Mesothelial cell of epicardium (in vitro differentiated cells): ENCODE measurements around the gene NPHP1. TPM values are rescaled to one million over a fixed set of nuclear protein-coding genes. Genes with fewer than 3 reads are reported as not detected.

ENCODE experiments used
- DNase-seq, 2 experiments: peaks; one replicate each; pipeline ENCODE4 v3.0.0; 2021; ENCODE audit warnings: low spot score in 2 of 2; ENCODE audit not compliant: unreplicated experiment in 2 of 2
- H3K27ac Mint-ChIP-seq: 2 replicates; pipeline ENCODE4 v1.8.0; 2021; ENCODE audit warnings: mixed read lengths
- H3K27me3 Mint-ChIP-seq: 2 replicates; pipeline ENCODE4 v1.8.0; 2021; ENCODE audit warnings: low read depth, mixed read lengths
- H3K36me3 Mint-ChIP-seq: 2 replicates; pipeline ENCODE4 v1.8.0; 2021; ENCODE audit warnings: mixed read lengths
- H3K4me1 Mint-ChIP-seq: 2 replicates; pipeline ENCODE4 v1.8.0; 2021; ENCODE audit warnings: mixed read lengths
- H3K4me3 Mint-ChIP-seq: 2 replicates; pipeline ENCODE4 v1.8.0; 2021; ENCODE audit warnings: mild to moderate bottlenecking, moderate library complexity, mixed read lengths
- H3K9me3 Mint-ChIP-seq: 2 replicates; pipeline ENCODE4 v1.8.0; 2021; ENCODE audit warnings: mixed read lengths
- CTCF ChIP-seq: fragments of 200-600 bp; sonication (generic); IDR thresholded peaks from one replicate; pipeline ENCODE4 v1.5.0; 2021; ENCODE audit warnings: antibody characterized with exemption; ENCODE audit not compliant: unreplicated experiment
- total RNA-seq: library from RNA; stranded (reverse); gene quantifications from 3 replicates; pipeline ENCODE4 v1.2.1, GENCODE V29; 2021

The NPHP1 gene
- total RNA-seq, 1 donor from 2014 or later: 5.1 TPM

DNA sequence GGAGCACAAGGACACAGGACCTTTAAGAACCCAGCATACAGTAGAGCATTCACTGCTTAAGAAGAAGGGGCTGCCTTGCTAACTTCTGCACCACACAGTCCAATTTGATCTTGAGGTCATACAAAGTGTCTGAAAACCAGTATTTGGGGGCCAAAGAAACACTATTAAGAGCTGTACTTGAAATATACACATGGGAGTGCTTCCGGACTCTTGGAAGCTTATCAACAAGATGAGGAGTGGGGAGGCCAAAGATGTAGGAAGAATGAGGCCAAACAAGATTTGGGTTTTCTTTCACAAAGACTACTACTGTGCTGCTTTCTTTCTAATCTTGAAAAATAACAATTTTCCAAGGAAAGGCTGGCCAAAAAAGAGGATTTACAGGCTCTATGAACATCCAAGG is 64.4 kb downstream of the NPHP1 start:
- Mint-ChIP-seq H3K27me3 (no peaks in the 10 kb centered on the region), H3K4me1 (no peaks in the 10 kb centered on the region), H3K4me3 (no peak overlapping the region), H3K9me3 (no peaks in the 10 kb centered on the region), H3K27ac (no peak overlapping the region), H3K36me3 (peaks cover 1% of the 10 kb centered on the region)
- DNase-seq: no peak
- no peak for TF ChIP-seq CTCF

DNA sequence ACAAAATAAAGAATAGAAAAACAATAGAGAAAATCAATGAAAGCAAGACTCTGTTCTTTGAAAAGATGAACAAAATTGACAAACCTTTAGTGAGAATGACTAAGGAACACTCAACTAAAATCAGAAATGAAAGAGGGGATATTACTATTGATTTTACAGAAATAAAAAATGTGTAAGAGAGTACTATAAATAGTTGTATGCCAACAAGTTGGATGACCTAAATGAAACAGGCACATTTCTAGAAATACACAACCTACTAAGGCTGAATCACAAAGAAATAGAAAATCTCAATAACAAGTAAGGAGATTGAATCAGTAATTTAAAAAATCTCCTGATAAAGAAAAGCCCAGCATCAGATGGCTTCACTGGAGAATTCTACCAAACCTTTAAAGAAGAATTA is 70.8 kb downstream of the NPHP1 start:
- Mint-ChIP-seq H3K36me3 (peaks cover 17% of the 10 kb centered on the region), H3K4me1 (peaks cover 9% of the 10 kb centered on the region), H3K27ac (no peak overlapping the region), H3K27me3 (no peaks in the 10 kb centered on the region), H3K9me3 (peaks cover 21% of the 10 kb centered on the region), H3K4me3 (no peak overlapping the region)
- no peak for DNase-seq
- no peak for TF ChIP-seq CTCF

DNA sequence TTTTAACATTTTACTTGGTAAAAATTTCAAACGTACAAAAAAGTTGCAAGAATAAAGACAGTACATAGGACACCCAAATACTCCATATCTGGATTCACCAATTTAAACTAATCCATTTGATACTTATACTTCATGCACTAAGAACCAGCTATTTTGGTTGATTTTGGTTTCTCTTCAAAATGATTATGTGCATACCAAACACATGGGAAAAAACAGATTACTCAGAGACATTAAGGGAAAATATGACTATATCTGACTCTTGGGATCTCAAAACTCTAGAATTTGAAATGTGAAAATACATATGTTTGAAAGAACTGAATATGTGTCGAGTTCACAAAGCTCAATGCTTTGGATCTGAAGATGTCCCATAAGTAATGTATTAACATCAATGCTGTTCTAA is 73.6 kb downstream of the NPHP1 start:
- H3K27ac Mint-ChIP-seq: no peak overlapping the region
- no peak overlapping the region for H3K4me3 Mint-ChIP-seq
- no peaks in the 10 kb centered on the region for H3K27me3 Mint-ChIP-seq
- TF ChIP-seq CTCF: no peak
- DNase-seq: no peak
- peaks cover 9% of the 10 kb centered on the region for H3K4me1 Mint-ChIP-seq
- H3K36me3 Mint-ChIP-seq: peaks cover 17% of the 10 kb centered on the region
- H3K9me3 Mint-ChIP-seq: peaks cover 21% of the 10 kb centered on the region

DNA sequence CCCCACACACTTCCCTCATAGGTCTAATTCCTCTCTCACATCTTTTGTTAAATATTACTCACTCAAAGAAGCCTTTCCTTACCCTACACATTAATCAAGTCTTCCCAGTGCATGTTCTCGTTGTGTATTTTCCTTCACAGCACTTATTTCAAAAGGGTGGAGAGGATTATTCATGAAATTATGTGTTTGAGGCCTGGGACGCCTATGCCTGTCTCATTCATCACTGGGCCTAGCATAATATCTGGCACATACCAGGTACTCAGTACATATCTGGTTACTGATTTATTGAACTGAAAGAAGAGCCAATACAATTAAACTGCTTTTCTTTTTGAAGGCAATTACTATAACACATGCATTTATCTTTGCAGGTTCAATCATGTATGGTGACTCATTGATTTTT is 74.1 kb downstream of the NPHP1 start:
- DNase-seq: no peak
- no peak overlapping the region for H3K27ac Mint-ChIP-seq
- H3K9me3 Mint-ChIP-seq: peaks cover 21% of the 10 kb centered on the region
- H3K4me3 Mint-ChIP-seq: no peak overlapping the region
- peaks cover 17% of the 10 kb centered on the region for H3K36me3 Mint-ChIP-seq
- TF ChIP-seq CTCF: no peak
- peaks cover 9% of the 10 kb centered on the region for H3K4me1 Mint-ChIP-seq
- H3K27me3 Mint-ChIP-seq: no peaks in the 10 kb centered on the region

DNA sequence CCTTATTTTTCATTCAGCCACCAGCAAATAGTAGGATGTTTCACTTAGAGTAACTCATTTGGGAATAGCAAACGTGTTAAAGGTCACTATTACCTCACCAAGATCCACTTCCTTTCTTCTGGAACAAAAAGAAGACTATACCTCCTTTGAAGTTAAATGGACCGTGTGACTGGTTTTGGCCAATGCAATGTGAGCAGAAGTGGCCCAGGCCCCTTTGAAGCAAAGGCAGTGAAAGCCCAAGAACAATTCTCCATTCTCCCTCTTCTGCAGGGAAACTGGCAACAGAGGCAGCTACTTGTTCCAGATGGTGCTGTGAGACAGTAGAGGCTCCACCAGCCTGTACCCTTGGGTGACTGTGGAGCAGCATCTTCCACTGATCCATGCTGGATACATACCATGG is 77.9 kb downstream of the NPHP1 start:
- DNase-seq: no peak
- TF ChIP-seq CTCF: no peak
- H3K36me3 Mint-ChIP-seq: peaks cover under 1% of the 10 kb centered on the region
- peaks cover 9% of the 10 kb centered on the region for H3K4me1 Mint-ChIP-seq
- H3K9me3 Mint-ChIP-seq: no peaks in the 10 kb centered on the region
- H3K4me3 Mint-ChIP-seq: no peak overlapping the region
- H3K27me3 Mint-ChIP-seq: no peaks in the 10 kb centered on the region
- H3K27ac Mint-ChIP-seq: no peak overlapping the region

DNA sequence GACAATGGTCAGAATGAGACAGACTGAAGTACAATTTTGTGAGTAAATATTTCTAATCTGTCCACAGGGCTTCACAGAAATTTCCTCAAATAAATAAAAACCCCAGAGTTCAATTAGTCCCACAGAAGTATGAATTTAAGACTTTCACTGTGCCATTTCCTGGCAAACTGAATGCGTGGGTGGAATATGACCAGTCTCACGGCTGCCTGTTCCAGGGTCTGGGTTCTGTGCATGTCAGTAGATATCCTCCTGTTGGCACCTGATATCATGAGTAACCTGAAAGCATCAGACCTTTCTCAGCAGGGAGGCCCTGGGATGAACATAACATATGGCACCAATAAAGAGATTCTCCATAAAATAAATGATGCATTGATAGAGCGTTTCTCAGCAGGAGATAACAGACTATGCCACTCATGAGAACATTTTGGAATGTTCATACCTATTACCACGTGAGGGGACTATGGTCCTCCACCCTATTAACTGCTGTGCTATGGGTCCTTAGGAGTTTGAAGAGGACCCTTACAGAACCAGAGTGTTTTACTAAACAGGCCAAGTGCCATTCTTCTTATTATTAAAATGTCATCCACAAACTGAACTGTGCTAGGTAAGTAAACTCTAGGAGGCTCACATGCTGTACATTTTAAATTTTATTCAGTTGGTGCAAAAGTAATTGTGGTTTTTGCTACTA is 78.6 kb downstream of the NPHP1 start:
- no peaks in the 10 kb centered on the region for H3K27me3 Mint-ChIP-seq
- peaks cover 8% of the 10 kb centered on the region for H3K4me1 Mint-ChIP-seq
- H3K36me3 Mint-ChIP-seq: no peaks in the 10 kb centered on the region
- no peak for TF ChIP-seq CTCF
- no peaks in the 10 kb centered on the region for H3K9me3 Mint-ChIP-seq
- H3K27ac Mint-ChIP-seq: no peak overlapping the region
- no peak overlapping the region for H3K4me3 Mint-ChIP-seq
- no peak for DNase-seq
